Esophagus mucosa (tissue), 1 donor: ENCODE results near the gene TOMM6. TPM values are rescaled to one million over a fixed set of nuclear protein-coding genes. Genes with fewer than 3 reads are reported as not detected.

Experiments used
- ATAC-seq: fragments of 200-7000 bp; cut with Tn5 transposase; one replicate; pipeline ENCODE4 v1.9.1; 2020
- total RNA-seq: library from RNA; stranded (reverse); gene quantifications from one replicate; pipeline ENCODE4 v1.2.4, GENCODE V29; 2023
- donor health status: DM: yes; HTN: yes; CAD: no.

Gene TOMM6
- total RNA-seq, 1 donor from 2014 or later: 189 TPM

DNA sequence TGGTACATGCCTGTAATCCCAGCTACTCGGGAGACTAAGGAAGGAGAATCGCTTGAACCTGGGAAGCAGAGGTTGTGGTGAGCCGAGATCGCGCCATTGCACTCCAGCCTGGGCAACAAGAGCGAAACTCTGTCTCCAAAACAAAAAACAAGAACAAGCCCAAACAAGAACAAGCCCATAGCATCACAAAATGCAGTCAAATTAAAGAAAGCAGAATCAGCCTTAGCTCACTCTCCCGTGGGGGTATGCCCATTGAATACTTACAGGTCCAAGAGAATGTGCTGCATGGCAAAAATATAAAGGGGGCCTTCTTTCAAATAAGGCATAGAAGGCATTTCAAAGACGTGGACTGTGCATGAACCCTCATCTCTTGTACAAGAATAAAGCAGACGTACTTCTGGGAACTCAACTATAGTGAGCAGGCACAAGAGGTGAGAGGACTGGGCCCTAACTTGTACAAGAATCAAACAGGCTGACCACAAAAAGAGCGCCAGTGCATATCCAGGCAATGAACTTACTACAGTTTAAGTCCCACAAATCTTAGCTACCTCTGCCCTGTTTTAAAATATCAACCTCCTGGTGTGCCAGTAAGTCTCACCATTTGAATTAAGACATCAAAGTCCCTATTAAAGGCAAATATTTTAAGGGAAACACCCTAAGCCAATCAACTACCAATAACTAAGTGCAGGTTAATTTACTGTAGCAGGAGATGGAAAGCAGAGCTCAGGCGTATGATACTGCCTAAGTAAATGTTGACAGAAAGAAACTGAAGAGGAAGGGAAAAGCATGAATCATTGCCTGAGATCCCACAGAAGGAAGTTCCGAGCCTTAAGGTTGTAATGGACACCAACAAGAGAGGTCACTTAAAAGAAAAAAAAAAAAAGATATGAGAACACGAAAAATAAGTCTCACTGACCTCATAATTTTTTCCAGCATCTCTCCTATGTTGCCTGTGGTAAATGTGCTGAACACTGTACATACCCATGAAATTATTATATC lies 37.4 kb downstream of the TOMM6 start:
- ATAC-seq: no peak

DNA sequence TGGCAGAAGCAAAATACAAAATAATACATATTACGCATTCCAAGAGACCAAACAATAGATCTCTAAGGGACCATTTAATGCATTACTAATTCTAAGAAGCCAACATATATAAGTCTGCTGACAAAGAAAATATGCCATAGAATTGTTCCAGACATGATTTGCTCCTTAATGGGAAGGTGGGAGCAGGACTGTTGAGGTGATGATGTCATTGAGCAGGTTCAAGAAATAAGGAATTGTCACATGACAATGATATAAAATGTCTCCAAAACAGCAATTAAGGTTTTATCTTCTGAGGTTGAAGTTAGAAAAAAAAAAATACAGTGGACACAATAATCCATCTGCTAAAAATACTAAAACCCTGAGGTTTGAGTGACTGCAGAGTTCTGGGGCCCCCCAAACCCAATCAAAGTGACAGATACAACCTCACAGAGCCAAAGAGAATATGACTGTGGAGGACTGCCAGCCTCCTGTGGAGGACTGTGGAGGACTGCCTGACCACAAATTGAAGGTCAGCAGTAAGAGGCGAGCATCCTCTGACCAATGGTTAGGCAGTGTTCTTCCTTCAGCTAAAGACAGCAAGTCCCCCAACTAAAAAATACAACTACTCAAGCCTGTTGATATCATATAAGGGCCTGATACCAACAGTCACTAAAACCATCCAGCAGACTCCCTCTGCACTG lies 39.0 kb downstream of the TOMM6 start:
- ATAC-seq: no peak

DNA sequence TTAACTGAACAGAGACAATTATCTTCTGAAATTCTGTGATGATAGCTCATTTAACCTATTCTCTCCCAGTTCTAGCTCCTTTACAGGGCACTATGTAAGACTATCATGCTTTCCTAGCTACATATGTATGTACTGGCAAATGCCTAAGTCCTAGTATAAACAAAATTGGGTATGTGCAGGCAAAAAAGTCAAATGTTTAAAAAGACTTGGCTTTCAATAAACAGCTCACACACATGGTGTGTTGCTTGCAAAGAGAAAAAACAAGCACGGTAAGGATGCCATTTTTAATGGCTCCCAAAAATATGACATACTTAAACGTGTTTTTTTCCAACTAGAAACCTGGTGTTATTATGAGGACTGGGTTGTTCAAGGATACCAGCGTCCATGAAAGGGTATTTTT lies 44.8 kb downstream of the TOMM6 start:
- no peak for ATAC-seq

DNA sequence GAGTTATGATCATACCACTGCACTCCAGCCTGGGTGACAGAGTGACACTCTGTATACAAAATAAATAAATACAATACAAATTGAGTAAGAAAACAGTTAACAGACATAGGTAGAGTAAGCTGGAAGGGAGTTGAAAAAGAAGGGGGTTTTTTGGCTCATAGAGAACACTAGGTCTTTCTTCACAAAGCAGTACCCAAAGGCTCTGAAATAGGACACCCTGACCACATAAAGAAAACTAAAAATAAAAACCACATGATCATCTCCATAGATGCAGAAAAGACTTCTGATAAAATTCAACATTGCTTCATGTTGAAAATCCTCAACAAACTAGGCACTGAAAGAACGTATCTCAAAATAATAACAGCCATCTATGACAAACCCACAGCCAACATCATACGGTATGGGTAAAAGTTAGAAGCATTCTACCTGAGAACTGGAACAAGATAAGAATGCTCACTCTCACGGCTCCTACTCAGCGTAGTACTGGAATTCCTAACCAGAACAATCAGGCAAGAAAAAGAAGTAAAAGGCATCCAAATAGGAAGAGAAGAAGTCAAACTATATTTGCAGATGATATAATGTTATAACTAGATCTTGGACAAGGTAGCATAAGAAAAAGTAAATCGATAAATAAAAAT lies 48.6 kb downstream of the TOMM6 start:
- ATAC-seq: no peak

DNA sequence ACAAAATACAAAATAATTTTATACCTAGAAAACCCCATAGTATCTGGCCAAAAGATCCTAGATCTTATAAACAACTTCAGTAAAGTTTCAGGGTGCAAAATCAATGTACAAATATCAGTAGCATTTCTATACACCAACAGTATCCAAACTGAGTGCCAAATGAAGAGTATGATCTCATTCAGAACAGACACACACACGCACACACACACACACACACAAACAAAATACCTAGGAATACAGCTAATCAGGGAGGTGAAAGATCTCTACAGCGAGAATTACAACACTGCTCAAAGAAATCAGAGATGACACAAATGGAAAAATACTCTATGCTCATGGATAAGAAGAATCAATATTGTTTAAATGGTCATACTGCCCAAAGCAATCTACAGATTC lies 49.2 kb downstream of the TOMM6 start:
- no peak for ATAC-seq

Other genes starting within 250 kb of the TOMM6 start
- gene FOXP4, start 241.3 kb upstream of the TOMM6 start, total RNA-seq: 12.0 TPM
- 47.1 TPM for gene MDFI, start 149.2 kb upstream of the TOMM6 start, total RNA-seq
- 10.9 TPM for gene TFEB, start 52.1 kb upstream of the TOMM6 start, total RNA-seq
- gene PGC, start 40.3 kb upstream of the TOMM6 start, total RNA-seq: not detected
- 2.2 TPM for gene FRS3, start 7.8 kb upstream of the TOMM6 start, total RNA-seq
- 2.2 TPM for gene PRICKLE4, start 6.9 kb upstream of the TOMM6 start, total RNA-seq
- 1.5 TPM for gene USP49, start 107.7 kb downstream of the TOMM6 start, total RNA-seq
- gene MED20, start 133.4 kb downstream of the TOMM6 start, total RNA-seq: 15.6 TPM
- 16.2 TPM for gene BYSL, start 133.8 kb downstream of the TOMM6 start, total RNA-seq
- 32.2 TPM for gene CCND3, start 154.1 kb downstream of the TOMM6 start, total RNA-seq